Measurements from ENCODE around the gene ABLIM3. TPM values are rescaled to one million over a fixed set of nuclear protein-coding genes. Genes with fewer than 3 reads are reported as not detected.

Gene ABLIM3
- polyA plus RNA-seq, 1 donor from 2014 or later = 17.7 TPM

DNA sequence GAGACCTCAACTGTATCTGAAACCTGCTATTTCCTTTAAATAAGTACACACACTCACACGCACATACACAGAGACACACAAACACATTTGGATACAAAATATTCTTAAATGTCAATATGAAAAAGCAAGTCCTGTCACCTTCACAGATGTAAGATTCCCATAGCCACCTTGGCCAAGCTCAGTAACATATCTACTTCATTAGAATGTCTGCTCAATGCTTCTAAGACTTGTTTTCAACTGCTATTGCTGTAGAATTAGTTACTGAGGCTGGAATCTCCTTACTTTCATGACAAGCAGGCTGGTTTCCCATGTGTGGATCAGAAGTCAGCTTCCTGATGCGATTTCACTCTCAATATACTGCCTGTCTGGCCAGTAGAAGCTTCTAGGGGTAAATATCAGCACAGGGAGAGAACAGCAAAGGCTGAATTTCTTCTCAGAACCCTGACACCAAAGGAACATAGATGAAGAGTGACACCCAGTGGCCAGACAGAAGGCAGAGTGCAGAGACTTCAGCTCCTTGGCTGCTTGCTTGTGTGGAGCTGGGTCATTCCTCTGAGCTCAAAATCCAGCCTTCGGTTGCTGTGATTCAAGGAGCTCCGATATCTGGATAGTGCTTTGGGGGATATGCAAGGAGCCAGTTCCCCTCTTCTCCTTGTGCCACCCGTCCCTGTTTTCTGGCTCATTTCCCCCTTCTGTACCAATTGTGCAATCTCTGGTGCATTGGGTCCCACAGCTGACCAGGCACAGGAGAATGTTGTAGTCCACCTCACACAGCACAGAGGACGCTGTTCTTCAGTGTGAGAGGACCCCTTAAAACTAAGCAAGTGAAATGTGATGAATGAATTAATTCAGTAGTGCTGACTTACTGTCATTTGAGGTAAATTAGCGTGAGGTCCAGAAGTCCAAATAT lies 26.6 kb upstream of the ABLIM3 start:
- no peaks in the 10 kb centered on the region for H4K20me1 ChIP-seq (ENCODE audit: insufficient read depth)
- H3K27me3 ChIP-seq (ENCODE audit: insufficient read depth, low read depth, low read length) = no peaks in the 10 kb centered on the region
- H3K9me3 ChIP-seq (ENCODE audit: low read length) = no peaks in the 10 kb centered on the region
- no peak overlapping the region for H3K4me3 ChIP-seq (ENCODE audit: low read length)
- H3K36me3 ChIP-seq (ENCODE audit: insufficient read depth, low read length) = no peaks in the 10 kb centered on the region
- no peaks in the 10 kb centered on the region for H3F3A ChIP-seq (ENCODE audit: insufficient read depth, low read length, poor library complexity, severe bottlenecking)
- no peaks in the 10 kb centered on the region for H3K9me2 ChIP-seq (ENCODE audit: insufficient read depth, low read length)
- no peak overlapping the region for H3K9ac ChIP-seq (ENCODE audit: low read length)
- no peak overlapping the region for H3K4me2 ChIP-seq (ENCODE audit: low read length)
- H2AFZ ChIP-seq (ENCODE audit: low read depth, low read length) = no peak overlapping the region
- peak; percentile 88 for TF ChIP-seq SMC3 (conservative IDR thresholded peaks at IDR 0.05; ENCODE audit: poor library complexity)
- TF ChIP-seq, protein P1, sequence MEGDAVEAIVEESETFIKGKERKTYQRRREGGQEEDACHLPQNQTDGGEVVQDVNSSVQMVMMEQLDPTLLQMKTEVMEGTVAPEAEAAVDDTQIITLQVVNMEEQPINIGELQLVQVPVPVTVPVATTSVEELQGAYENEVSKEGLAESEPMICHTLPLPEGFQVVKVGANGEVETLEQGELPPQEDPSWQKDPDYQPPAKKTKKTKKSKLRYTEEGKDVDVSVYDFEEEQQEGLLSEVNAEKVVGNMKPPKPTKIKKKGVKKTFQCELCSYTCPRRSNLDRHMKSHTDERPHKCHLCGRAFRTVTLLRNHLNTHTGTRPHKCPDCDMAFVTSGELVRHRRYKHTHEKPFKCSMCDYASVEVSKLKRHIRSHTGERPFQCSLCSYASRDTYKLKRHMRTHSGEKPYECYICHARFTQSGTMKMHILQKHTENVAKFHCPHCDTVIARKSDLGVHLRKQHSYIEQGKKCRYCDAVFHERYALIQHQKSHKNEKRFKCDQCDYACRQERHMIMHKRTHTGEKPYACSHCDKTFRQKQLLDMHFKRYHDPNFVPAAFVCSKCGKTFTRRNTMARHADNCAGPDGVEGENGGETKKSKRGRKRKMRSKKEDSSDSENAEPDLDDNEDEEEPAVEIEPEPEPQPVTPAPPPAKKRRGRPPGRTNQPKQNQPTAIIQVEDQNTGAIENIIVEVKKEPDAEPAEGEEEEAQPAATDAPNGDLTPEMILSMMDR (IDR thresholded peaks at IDR 0.05; ENCODE audit: poor library complexity, severe bottlenecking) = peak; percentile 86
- no peak for TF ChIP-seq TAF1 (IDR thresholded peaks at IDR 0.05; ENCODE audit: low read depth)
- peak; percentile 86 for TF ChIP-seq RAD21 (conservative IDR thresholded peaks at IDR 0.05)
- no peak for TF ChIP-seq POLR2AphosphoS5 (IDR thresholded peaks at IDR 0.05)
- H3K27ac ChIP-seq (ENCODE audit: low read length) = no peak overlapping the region
- no peaks in the 10 kb centered on the region for H3K79me2 ChIP-seq (replicated peaks; ENCODE audit: insufficient read depth, low read length)

DNA sequence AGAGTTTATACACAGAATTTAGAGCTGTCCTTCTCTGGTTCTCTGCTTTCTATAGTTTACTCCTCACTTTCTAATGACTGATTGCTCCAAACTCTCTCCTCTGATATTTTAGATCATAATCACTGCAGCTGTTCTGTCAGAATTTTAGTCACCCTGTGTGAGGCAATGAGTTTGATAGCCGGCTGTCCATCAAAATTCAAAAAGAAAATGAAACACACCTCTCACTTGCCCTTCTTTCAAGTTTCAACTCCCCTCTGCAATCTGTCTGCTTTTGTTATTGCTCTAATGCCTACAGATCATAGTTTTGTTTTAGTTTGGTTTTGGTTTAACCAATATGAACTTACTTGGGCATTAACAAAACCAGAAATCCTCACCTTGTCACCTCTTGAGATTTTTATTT lies 23.3 kb upstream of the ABLIM3 start:
- Histone ChIP-seq H3K27ac (ENCODE audit: low read length) (no peak overlapping the region), H3K9ac (ENCODE audit: low read length) (no peak overlapping the region), H3K4me3 (ENCODE audit: low read length) (no peak overlapping the region), H3K4me2 (ENCODE audit: low read length) (no peak overlapping the region), H4K20me1 (ENCODE audit: insufficient read depth) (no peaks in the 10 kb centered on the region), H3K9me2 (ENCODE audit: insufficient read depth, low read length) (no peaks in the 10 kb centered on the region), H2AFZ (ENCODE audit: low read depth, low read length) (no peak overlapping the region), H3K79me2 (replicated peaks; ENCODE audit: insufficient read depth, low read length) (no peaks in the 10 kb centered on the region), H3F3A (ENCODE audit: insufficient read depth, low read length, poor library complexity, severe bottlenecking) (no peaks in the 10 kb centered on the region), H3K27me3 (ENCODE audit: insufficient read depth, low read depth, low read length) (no peaks in the 10 kb centered on the region), H3K36me3 (ENCODE audit: insufficient read depth, low read length) (no peaks in the 10 kb centered on the region), H3K9me3 (ENCODE audit: low read length) (no peaks in the 10 kb centered on the region)
- TF ChIP-seq RAD21 (conservative IDR thresholded peaks at IDR 0.05) (no peak), SMC3 (conservative IDR thresholded peaks at IDR 0.05; ENCODE audit: poor library complexity) (no peak), MXI1 (conservative IDR thresholded peaks at IDR 0.05; ENCODE audit: poor library complexity, severe bottlenecking) (no peak), EP300 (conservative IDR thresholded peaks at IDR 0.05; ENCODE audit: poor library complexity, severe bottlenecking) (no peak), EZH2 (IDR thresholded peaks at IDR 0.05; ENCODE audit: borderline replicate concordance, insufficient read depth, low read length, poor library complexity, severe bottlenecking) (no peak), TAF1 (IDR thresholded peaks at IDR 0.05; ENCODE audit: low read depth) (no peak), POLR2AphosphoS5 (IDR thresholded peaks at IDR 0.05) (no peak)
- TF ChIP-seq, protein P1 (IDR thresholded peaks at IDR 0.05; ENCODE audit: poor library complexity, severe bottlenecking) = no peak
- TF ChIP-seq, protein P2, sequence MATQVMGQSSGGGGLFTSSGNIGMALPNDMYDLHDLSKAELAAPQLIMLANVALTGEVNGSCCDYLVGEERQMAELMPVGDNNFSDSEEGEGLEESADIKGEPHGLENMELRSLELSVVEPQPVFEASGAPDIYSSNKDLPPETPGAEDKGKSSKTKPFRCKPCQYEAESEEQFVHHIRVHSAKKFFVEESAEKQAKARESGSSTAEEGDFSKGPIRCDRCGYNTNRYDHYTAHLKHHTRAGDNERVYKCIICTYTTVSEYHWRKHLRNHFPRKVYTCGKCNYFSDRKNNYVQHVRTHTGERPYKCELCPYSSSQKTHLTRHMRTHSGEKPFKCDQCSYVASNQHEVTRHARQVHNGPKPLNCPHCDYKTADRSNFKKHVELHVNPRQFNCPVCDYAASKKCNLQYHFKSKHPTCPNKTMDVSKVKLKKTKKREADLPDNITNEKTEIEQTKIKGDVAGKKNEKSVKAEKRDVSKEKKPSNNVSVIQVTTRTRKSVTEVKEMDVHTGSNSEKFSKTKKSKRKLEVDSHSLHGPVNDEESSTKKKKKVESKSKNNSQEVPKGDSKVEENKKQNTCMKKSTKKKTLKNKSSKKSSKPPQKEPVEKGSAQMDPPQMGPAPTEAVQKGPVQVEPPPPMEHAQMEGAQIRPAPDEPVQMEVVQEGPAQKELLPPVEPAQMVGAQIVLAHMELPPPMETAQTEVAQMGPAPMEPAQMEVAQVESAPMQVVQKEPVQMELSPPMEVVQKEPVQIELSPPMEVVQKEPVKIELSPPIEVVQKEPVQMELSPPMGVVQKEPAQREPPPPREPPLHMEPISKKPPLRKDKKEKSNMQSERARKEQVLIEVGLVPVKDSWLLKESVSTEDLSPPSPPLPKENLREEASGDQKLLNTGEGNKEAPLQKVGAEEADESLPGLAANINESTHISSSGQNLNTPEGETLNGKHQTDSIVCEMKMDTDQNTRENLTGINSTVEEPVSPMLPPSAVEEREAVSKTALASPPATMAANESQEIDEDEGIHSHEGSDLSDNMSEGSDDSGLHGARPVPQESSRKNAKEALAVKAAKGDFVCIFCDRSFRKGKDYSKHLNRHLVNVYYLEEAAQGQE (IDR thresholded peaks at IDR 0.05; ENCODE audit: borderline replicate concordance) = no peak
